ENCODE data around the gene NEFH.

DNA sequence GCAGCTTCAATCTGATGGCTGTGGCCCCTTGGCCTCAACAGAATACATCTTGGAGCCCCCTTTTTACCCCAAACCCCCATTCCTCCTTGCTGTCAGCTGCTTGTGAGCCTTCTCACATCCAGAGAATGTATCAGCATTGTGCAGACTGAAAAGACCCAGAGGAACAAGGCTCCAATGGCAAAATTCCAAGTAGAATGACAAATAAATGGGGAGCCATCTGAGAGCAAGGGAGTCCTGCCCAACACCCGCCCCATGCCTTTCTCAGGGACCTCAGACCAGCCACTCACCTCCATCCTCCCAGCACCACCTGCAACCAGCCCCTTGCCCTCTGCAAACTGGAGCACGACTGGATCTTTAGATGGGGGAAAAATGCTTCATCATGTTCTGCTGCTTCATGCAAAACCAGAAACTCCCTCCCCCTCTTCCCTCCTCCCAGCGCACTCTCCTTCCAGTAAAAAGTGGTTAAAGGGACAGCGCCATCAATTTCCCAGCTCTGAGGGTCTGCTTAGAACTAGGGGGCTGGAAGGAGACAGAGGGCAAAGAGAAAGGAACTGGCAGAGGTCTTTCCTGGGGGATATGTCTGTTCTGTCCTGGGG lies 2.2 kb upstream of the NEFH start:
- TF ChIP-seq, protein P1, sequence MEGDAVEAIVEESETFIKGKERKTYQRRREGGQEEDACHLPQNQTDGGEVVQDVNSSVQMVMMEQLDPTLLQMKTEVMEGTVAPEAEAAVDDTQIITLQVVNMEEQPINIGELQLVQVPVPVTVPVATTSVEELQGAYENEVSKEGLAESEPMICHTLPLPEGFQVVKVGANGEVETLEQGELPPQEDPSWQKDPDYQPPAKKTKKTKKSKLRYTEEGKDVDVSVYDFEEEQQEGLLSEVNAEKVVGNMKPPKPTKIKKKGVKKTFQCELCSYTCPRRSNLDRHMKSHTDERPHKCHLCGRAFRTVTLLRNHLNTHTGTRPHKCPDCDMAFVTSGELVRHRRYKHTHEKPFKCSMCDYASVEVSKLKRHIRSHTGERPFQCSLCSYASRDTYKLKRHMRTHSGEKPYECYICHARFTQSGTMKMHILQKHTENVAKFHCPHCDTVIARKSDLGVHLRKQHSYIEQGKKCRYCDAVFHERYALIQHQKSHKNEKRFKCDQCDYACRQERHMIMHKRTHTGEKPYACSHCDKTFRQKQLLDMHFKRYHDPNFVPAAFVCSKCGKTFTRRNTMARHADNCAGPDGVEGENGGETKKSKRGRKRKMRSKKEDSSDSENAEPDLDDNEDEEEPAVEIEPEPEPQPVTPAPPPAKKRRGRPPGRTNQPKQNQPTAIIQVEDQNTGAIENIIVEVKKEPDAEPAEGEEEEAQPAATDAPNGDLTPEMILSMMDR (IDR thresholded peaks at IDR 0.05): no peak
- TF ChIP-seq POLR2A (IDR thresholded peaks at IDR 0.05) (no peak), POLR2AphosphoS5 (IDR thresholded peaks at IDR 0.05; ENCODE audit: insufficient read depth in 1 of 2, low read depth in 1 of 2) (no peak)
